Immature natural killer cell (primary cell): ENCODE results near the gene KLF13. TPM values are rescaled to one million over a fixed set of nuclear protein-coding genes. Genes with fewer than 3 reads are reported as not detected.

Experiments
- DNase-seq, 3 donors: peaks; one replicate each; pipeline ENCODE4 v3.0.0; 2022; ENCODE audit warnings: mixed read lengths in 1 of 3
- H3K27ac Mint-ChIP-seq, 6 donors: one replicate each; pipeline ENCODE4 v1.8.0; 2020; ENCODE audit warnings: mixed read lengths in 6 of 6, mild to moderate bottlenecking in 5 of 6, inconsistent platforms in 4 of 6, moderate library complexity in 3 of 6
- H3K27me3 Mint-ChIP-seq, 3 donors: one replicate each; pipeline ENCODE4 v1.8.0; 2020 to 2021; ENCODE audit warnings: low read depth in 3 of 3, mild to moderate bottlenecking in 3 of 3, mixed read lengths in 3 of 3, moderate library complexity in 3 of 3, inconsistent platforms in 1 of 3
- H3K36me3 Mint-ChIP-seq, 3 donors: one replicate each; pipeline ENCODE4 v1.8.0; 2020; ENCODE audit warnings: mixed read lengths in 3 of 3, inconsistent platforms in 2 of 3, mild to moderate bottlenecking in 2 of 3
- H3K4me1 Mint-ChIP-seq, 2 donors: one replicate each; pipeline ENCODE4 v1.8.0; 2020; ENCODE audit warnings: inconsistent platforms in 2 of 2, mild to moderate bottlenecking in 2 of 2, mixed read lengths in 2 of 2, moderate library complexity in 1 of 2
- H3K4me3 Mint-ChIP-seq, 5 donors: one replicate each; pipeline ENCODE4 v1.8.0; 2020; ENCODE audit warnings: mild to moderate bottlenecking in 5 of 5, mixed read lengths in 5 of 5, inconsistent platforms in 3 of 5, moderate library complexity in 3 of 5
- H3K9me3 Mint-ChIP-seq, 6 donors: one replicate each; pipeline ENCODE4 v1.8.0; 2020; ENCODE audit warnings: mild to moderate bottlenecking in 6 of 6, mixed read lengths in 6 of 6, inconsistent platforms in 4 of 6, moderate library complexity in 3 of 6
- polyA plus RNA-seq, 3 donors: library from polyadenylated mRNA; unstranded; fragments of 300-500 nt; fragmentation: Illumina TruSeq; gene quantifications; one replicate each; pipeline ENCODE4 v1.2.3, GENCODE V29; 2021

The KLF13 gene
- polyA plus RNA-seq, 3 donors from 2014 or later = 24.7 to 89.9 (median 47.2) TPM

GRCh38 chr15:31399544-31400171 is 73.0 kb downstream of the KLF13 start:
- Mint-ChIP-seq H3K27ac (peak overlapping the region in 3 of 6 donors; percentile 34 to 70 (median 35)), H3K4me1 (peaks cover 39 to 58% of the 10 kb centered on the region in 2 donors), H3K9me3 (peaks cover 0 to 2% (median 0%) of the 10 kb centered on the region in 6 donors), H3K36me3 (peaks cover 0 to 8% (median 7%) of the 10 kb centered on the region in 3 donors), H3K4me3 (no peak overlapping the region), H3K27me3 (peaks cover 2 to 4% (median 3%) of the 10 kb centered on the region in 3 donors)
- DNase-seq = no peak

GRCh38 chr15:31400222-31400927 is 73.7 kb downstream of the KLF13 start:
- Mint-ChIP-seq H3K36me3 (peaks cover 0 to 8% (median 7%) of the 10 kb centered on the region in 3 donors), H3K27me3 (peaks cover 2 to 8% (median 3%) of the 10 kb centered on the region in 3 donors), H3K4me1 (peaks cover 40 to 59% of the 10 kb centered on the region in 2 donors), H3K4me3 (no peak overlapping the region), H3K27ac (peak overlapping the region in 2 of 6 donors; percentile 61 to 70), H3K9me3 (peaks cover 0 to 5% (median 0%) of the 10 kb centered on the region in 6 donors)
- DNase-seq = no peak

GRCh38 chr15:31401282-31401681 is 74.6 kb downstream of the KLF13 start:
- H3K4me1 Mint-ChIP-seq = peaks cover 46 to 57% of the 10 kb centered on the region in 2 donors
- peaks cover 2 to 10% (median 3%) of the 10 kb centered on the region in 3 donors for H3K27me3 Mint-ChIP-seq
- no peak overlapping the region for H3K4me3 Mint-ChIP-seq
- no peak overlapping the region for H3K27ac Mint-ChIP-seq
- DNase-seq = no peak
- H3K9me3 Mint-ChIP-seq = peaks cover 0 to 5% (median 0%) of the 10 kb centered on the region in 6 donors
- H3K36me3 Mint-ChIP-seq = peaks cover 0 to 8% (median 8%) of the 10 kb centered on the region in 3 donors

- Mint-ChIP-seq H3K4me3 (no peak overlapping the region), H3K27me3 (peaks cover 3 to 10% (median 3%) of the 10 kb centered on the region in 3 donors), H3K36me3 (peaks cover 0 to 14% (median 12%) of the 10 kb centered on the region in 3 donors), H3K4me1 (peaks cover 39 to 50% of the 10 kb centered on the region in 2 donors), H3K9me3 (peaks cover 0 to 5% (median 0%) of the 10 kb centered on the region in 6 donors), H3K27ac (peak overlapping the region in 1 of 6 donors; percentile 36)
- no peak for DNase-seq
Measured at GRCh38 chr15:31402003-31402402, 75.4 kb downstream of the KLF13 start.

GRCh38 chr15:31402511-31403056 is 75.9 kb downstream of the KLF13 start:
- Mint-ChIP-seq H3K27me3 (peaks cover 3 to 10% (median 3%) of the 10 kb centered on the region in 3 donors), H3K9me3 (peaks cover 0 to 5% (median 0%) of the 10 kb centered on the region in 6 donors), H3K4me1 (peaks cover 36 to 47% of the 10 kb centered on the region in 2 donors), H3K36me3 (peaks cover 0 to 14% (median 12%) of the 10 kb centered on the region in 3 donors), H3K4me3 (no peak overlapping the region), H3K27ac (no peak overlapping the region)
- DNase-seq = no peak

- no peak overlapping the region for H3K4me3 Mint-ChIP-seq
- peaks cover 31 to 42% of the 10 kb centered on the region in 2 donors for H3K4me1 Mint-ChIP-seq
- H3K36me3 Mint-ChIP-seq = peaks cover 0 to 16% (median 14%) of the 10 kb centered on the region in 3 donors
- H3K27ac Mint-ChIP-seq = peak overlapping the region in 2 of 6 donors; percentile 1 to 6
- DNase-seq = no peak
- H3K9me3 Mint-ChIP-seq = peaks cover 0 to 6% (median 1%) of the 10 kb centered on the region in 6 donors
- H3K27me3 Mint-ChIP-seq = peaks cover 3 to 10% (median 3%) of the 10 kb centered on the region in 3 donors
Measured at GRCh38 chr15:31403096-31403495, 76.5 kb downstream of the KLF13 start.

- Mint-ChIP-seq H3K27me3 (peaks cover 3 to 11% (median 3%) of the 10 kb centered on the region in 3 donors), H3K4me3 (no peak overlapping the region), H3K27ac (peak overlapping the region in 1 of 6 donors; percentile 6), H3K4me1 (peaks cover 26 to 37% of the 10 kb centered on the region in 2 donors), H3K9me3 (peaks cover 3 to 11% (median 5%) of the 10 kb centered on the region in 6 donors), H3K36me3 (peaks cover 2 to 19% (median 17%) of the 10 kb centered on the region in 3 donors)
- DNase-seq = no peak
Measured at GRCh38 chr15:31403606-31404005, 77.0 kb downstream of the KLF13 start.

GRCh38 chr15:31404345-31404744 is 77.7 kb downstream of the KLF13 start:
- no peak overlapping the region for H3K4me3 Mint-ChIP-seq
- no peak for DNase-seq
- peaks cover 3 to 12% (median 3%) of the 10 kb centered on the region in 3 donors for H3K27me3 Mint-ChIP-seq
- peaks cover 20 to 29% of the 10 kb centered on the region in 2 donors for H3K4me1 Mint-ChIP-seq
- peaks cover 8 to 25% (median 25%) of the 10 kb centered on the region in 3 donors for H3K36me3 Mint-ChIP-seq
- H3K9me3 Mint-ChIP-seq = peaks cover 7 to 18% (median 12%) of the 10 kb centered on the region in 6 donors
- H3K27ac Mint-ChIP-seq = no peak overlapping the region

- H3K27ac Mint-ChIP-seq = peak overlapping the region in 4 of 6 donors; percentile 11 to 67 (median 48)
- DNase-seq = no peak
Measured at GRCh38 chr15:31405200-31405920, 78.7 kb downstream of the KLF13 start.

GRCh38 chr15:31407376-31407775 is 80.7 kb downstream of the KLF13 start:
- peaks cover 9 to 33% (median 27%) of the 10 kb centered on the region in 3 donors for H3K36me3 Mint-ChIP-seq
- peaks cover 10 to 22% (median 13%) of the 10 kb centered on the region in 6 donors for H3K9me3 Mint-ChIP-seq
- DNase-seq = no peak
- H3K27ac Mint-ChIP-seq = no peak overlapping the region
- H3K4me3 Mint-ChIP-seq = no peak overlapping the region
- peaks cover 19 to 25% of the 10 kb centered on the region in 2 donors for H3K4me1 Mint-ChIP-seq
- peaks cover 2 to 12% (median 3%) of the 10 kb centered on the region in 3 donors for H3K27me3 Mint-ChIP-seq

More at GRCh38 chr15:31405200-31405920, 78.7 kb downstream of the KLF13 start:
- Mint-ChIP-seq H3K9me3 (peaks cover 9 to 22% (median 13%) of the 10 kb centered on the region in 6 donors), H3K4me3 (no peak overlapping the region), H3K36me3 (peaks cover 9 to 30% (median 27%) of the 10 kb centered on the region in 3 donors), H3K27me3 (peaks cover 2 to 12% (median 3%) of the 10 kb centered on the region in 3 donors), H3K4me1 (peaks cover 13 to 19% of the 10 kb centered on the region in 2 donors)

GRCh38 chr15:31407851-31408250 is 81.2 kb downstream of the KLF13 start:
- Mint-ChIP-seq H3K4me1 (peaks cover 24 to 29% of the 10 kb centered on the region in 2 donors), H3K27me3 (peaks cover 2 to 12% (median 3%) of the 10 kb centered on the region in 3 donors), H3K9me3 (peaks cover 10 to 22% (median 13%) of the 10 kb centered on the region in 6 donors), H3K27ac (no peak overlapping the region), H3K4me3 (no peak overlapping the region), H3K36me3 (peaks cover 9 to 33% (median 27%) of the 10 kb centered on the region in 3 donors)
- no peak for DNase-seq

GRCh38 chr15:31408724-31409123 is 82.1 kb downstream of the KLF13 start:
- no peak overlapping the region for H3K27ac Mint-ChIP-seq
- peaks cover 3 to 10% (median 4%) of the 10 kb centered on the region in 3 donors for H3K27me3 Mint-ChIP-seq

GRCh38 chr15:31409171-31409570 is 82.5 kb downstream of the KLF13 start:
- peaks cover 9 to 26% (median 22%) of the 10 kb centered on the region in 3 donors for H3K36me3 Mint-ChIP-seq
- peaks cover 29 to 40% of the 10 kb centered on the region in 2 donors for H3K4me1 Mint-ChIP-seq
- H3K9me3 Mint-ChIP-seq = peaks cover 10 to 22% (median 13%) of the 10 kb centered on the region in 6 donors
- H3K27ac Mint-ChIP-seq = peak overlapping the region in 1 of 6 donors; percentile 13
- H3K27me3 Mint-ChIP-seq = peaks cover 2 to 10% (median 3%) of the 10 kb centered on the region in 3 donors
- no peak for DNase-seq
- H3K4me3 Mint-ChIP-seq = no peak overlapping the region

More at GRCh38 chr15:31408724-31409123, 82.1 kb downstream of the KLF13 start:
- Mint-ChIP-seq H3K4me1 (peaks cover 31 to 38% of the 10 kb centered on the region in 2 donors), H3K36me3 (peaks cover 9 to 26% (median 26%) of the 10 kb centered on the region in 3 donors), H3K9me3 (peaks cover 10 to 22% (median 13%) of the 10 kb centered on the region in 6 donors), H3K4me3 (no peak overlapping the region)
- DNase-seq = no peak
